ENCODE results near the gene LRRC42. TPM values are rescaled to one million over a fixed set of nuclear protein-coding genes. Genes with fewer than 3 reads are reported as not detected.
A peak's percentile ranks its signal among the peaks of the same experiment; 100 is the strongest.

LRRC42 gene
- total RNA-seq, 1 donor from 2014 or later = 45.4 TPM

DNA sequence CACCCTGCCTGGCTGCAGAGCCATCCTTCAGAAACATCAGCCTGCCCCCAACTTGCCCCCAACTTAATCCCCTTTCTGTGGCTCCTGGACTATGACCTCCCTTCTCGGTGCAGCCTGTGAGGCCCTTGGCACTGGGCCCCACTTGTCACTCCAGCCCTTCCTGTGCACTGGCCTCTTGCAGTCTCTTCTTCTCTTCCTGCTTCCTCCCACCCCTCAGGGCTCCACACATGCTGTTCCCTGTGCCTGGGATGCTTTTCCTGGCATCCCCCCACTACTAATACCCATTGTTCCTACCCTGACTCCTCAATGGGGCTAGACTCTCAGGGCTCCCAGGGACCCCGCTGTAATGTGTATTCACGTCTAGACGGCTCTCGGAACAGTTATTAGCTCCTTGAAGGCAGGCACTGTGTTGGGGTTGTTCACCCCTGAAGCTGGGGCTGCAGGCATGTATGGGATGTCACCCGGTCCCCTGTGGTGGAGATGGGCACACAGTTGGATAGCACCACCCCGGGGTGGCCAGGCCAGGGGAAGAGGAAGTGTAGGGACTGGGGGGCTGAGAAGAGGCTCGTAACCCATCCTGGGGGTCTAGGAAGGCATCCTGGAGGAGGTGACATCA lies 67.4 kb downstream of the LRRC42 start:
- Mint-ChIP-seq H3K9me3 (no peaks in the 10 kb centered on the region), H3K4me3 (no peak overlapping the region), H3K36me3 (ENCODE audit: low read depth) (no peaks in the 10 kb centered on the region), H3K4me1 (no peaks in the 10 kb centered on the region), H3K27ac (ENCODE audit: unreplicated experiment) (no peak overlapping the region), H3K27me3 (ENCODE audit: low read depth) (peaks cover 33% of the 10 kb centered on the region)
- TF ChIP-seq, protein P1, sequence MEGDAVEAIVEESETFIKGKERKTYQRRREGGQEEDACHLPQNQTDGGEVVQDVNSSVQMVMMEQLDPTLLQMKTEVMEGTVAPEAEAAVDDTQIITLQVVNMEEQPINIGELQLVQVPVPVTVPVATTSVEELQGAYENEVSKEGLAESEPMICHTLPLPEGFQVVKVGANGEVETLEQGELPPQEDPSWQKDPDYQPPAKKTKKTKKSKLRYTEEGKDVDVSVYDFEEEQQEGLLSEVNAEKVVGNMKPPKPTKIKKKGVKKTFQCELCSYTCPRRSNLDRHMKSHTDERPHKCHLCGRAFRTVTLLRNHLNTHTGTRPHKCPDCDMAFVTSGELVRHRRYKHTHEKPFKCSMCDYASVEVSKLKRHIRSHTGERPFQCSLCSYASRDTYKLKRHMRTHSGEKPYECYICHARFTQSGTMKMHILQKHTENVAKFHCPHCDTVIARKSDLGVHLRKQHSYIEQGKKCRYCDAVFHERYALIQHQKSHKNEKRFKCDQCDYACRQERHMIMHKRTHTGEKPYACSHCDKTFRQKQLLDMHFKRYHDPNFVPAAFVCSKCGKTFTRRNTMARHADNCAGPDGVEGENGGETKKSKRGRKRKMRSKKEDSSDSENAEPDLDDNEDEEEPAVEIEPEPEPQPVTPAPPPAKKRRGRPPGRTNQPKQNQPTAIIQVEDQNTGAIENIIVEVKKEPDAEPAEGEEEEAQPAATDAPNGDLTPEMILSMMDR (conservative IDR thresholded peaks at IDR 0.05) = no peak
- DNase-seq (ENCODE audit: low read depth, low spot score) = no peak

GRCh38 chr1:54014009-54014629 lies 68.0 kb downstream of the LRRC42 start:
- Mint-ChIP-seq H3K4me1 (no peaks in the 10 kb centered on the region), H3K27me3 (ENCODE audit: low read depth) (peaks cover 33% of the 10 kb centered on the region), H3K9me3 (no peaks in the 10 kb centered on the region), H3K36me3 (ENCODE audit: low read depth) (no peaks in the 10 kb centered on the region), H3K27ac (ENCODE audit: unreplicated experiment) (no peak overlapping the region), H3K4me3 (no peak overlapping the region)
- DNase-seq (ENCODE audit: low read depth, low spot score) = no peak
- TF ChIP-seq, protein P1 (conservative IDR thresholded peaks at IDR 0.05) = no peak

- Mint-ChIP-seq H3K27ac (ENCODE audit: unreplicated experiment) (peak overlapping the region; percentile 71), H3K4me1 (no peaks in the 10 kb centered on the region), H3K36me3 (ENCODE audit: low read depth) (no peaks in the 10 kb centered on the region), H3K9me3 (no peaks in the 10 kb centered on the region), H3K4me3 (no peak overlapping the region), H3K27me3 (ENCODE audit: low read depth) (peaks cover 28% of the 10 kb centered on the region)
- no peak for DNase-seq (ENCODE audit: low read depth, low spot score)
- TF ChIP-seq, protein P1 (conservative IDR thresholded peaks at IDR 0.05) = no peak
These were observed 70.5 kb downstream of the LRRC42 start for GRCh38 chr1:54016343-54017282.

Other genes with a start within 250 kb of the LRRC42 start
- not detected in 2 replicates for gene GLIS1, start 207.2 kb upstream of the LRRC42 start, total RNA-seq
- gene NDC1, start 108.1 kb upstream of the LRRC42 start, total RNA-seq = 45.6 and 47.3 TPM in 2 replicates
- gene YIPF1, start 56.6 kb upstream of the LRRC42 start, total RNA-seq = 22.2 and 25.7 TPM in 2 replicates
- gene DIO1, start 52.2 kb upstream of the LRRC42 start, total RNA-seq = not detected in 2 replicates
- gene IFT25, start 651 bp upstream of the LRRC42 start, total RNA-seq = 41.0 and 41.1 TPM in 2 replicates
- gene LDLRAD1, start 71.8 kb downstream of the LRRC42 start, total RNA-seq = not detected in 2 replicates
- 103 and 105 TPM in 2 replicates for gene TMEM59, start 106.9 kb downstream of the LRRC42 start, total RNA-seq
- gene TCEANC2, start 107.3 kb downstream of the LRRC42 start, total RNA-seq = 8.5 and 8.7 TPM in 2 replicates
- gene CDCP2, start 206.7 kb downstream of the LRRC42 start, total RNA-seq = not detected in 2 replicates

Measured in neural crest cell (in vitro differentiated cells).